Stimulated activated CD8-positive, alpha-beta memory T cell treated with anti-CD3 and anti-CD28 coated beads, Interleukin-15, amount 100 ng/mL, for 1 hour (primary cell): ENCODE data around the gene PSMD5.

Source experiments
- DNase-seq: peaks from one replicate; pipeline ENCODE4 v3.0.0-alpha.2; 2020; ENCODE audit warnings: low read depth

PSMD5 gene

DNA sequence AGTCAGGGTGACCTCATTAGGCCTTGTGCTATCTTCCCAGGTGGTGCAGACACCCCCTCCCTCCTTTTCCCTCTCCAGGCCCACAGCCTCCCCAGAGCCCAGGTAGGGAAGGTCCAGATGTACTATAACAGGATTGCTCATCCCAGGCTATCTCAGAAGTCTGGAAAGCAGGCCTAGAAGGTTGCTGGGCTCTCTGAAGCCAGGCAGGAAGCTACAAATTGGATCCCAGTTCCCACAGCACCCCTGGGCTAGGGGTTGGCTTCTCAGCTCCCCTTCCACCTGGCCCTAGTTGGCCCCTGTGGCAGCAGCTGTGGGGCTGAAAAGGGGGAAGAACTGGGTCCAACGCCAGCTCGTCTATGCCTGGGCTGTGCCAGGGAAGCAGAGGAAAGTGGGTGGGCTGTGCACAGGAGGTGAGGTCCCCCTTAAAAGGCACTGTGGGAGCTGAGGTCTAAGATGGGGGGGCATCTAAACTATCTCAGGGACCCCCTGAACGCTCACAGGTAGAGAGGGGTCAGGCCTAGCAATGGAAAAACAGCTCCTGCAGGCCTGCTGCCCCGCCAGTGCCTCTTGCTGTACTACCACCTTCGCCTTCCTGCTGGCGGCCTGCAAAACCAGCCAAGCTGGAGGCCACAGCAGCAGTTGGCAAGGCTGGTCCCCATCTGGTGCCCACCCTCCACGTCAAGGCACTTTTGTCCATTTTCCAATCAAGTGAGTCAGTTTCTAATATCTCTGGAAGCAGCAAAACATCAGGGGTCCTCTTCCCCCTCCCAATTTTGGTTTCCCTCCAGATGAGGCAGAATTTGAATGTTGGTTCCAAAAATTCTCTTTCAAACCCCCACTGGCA is 13.3 kb upstream of the PSMD5 start:
- no peak for DNase-seq

DNA sequence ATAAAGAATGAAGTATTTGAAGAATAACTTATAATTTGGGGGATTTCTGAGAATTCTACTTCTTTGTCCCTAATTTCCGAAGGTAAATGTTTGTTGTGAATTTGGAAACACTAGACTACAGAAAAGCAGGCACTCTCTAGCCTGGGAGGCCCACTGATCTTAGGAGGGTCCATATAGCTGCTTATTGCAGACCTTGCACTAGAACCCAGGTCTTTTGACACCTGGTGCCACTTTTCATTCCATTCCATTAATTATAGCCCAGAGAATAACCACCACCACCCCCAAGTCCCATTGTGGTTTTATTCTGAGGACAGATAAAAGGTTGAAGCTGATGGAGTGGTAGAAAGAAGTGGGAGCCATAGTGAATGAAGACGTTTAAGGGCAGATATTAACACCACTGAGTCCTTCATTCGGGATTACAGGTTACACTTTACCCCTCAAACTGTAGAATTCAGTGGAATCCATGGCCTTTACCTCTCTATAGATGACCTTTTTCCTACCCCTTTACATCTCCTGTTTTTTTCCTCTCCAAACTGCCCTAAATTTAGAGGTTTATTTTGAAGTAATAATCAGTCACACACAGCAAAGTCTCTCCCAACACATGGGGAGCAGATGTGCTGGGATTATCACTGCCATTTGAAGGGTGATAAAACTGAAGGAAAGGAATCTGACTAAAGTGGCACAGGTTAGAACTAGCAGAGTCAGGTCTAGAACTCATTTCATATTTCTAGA is 12.0 kb upstream of the PSMD5 start:
- no peak for DNase-seq

DNA sequence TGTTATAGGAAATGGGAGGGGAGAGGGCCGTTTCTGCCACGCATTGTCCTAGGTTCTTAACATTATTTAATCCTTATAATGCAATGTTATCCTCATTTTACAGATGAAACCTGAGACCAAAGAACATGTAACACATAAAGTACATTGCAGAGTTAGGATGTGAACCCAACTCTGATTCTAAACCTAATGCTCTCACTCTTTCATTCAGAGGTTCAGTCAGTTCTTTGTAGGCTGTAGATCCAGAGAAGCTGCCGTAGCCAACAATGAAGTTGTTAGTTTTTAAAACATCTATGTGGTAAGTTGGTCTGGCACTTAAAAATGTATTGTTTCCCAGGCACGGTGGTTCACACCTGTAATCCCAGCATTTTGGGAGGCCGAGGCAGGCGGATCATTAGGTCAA is 10.5 kb upstream of the PSMD5 start:
- DNase-seq = no peak

DNA sequence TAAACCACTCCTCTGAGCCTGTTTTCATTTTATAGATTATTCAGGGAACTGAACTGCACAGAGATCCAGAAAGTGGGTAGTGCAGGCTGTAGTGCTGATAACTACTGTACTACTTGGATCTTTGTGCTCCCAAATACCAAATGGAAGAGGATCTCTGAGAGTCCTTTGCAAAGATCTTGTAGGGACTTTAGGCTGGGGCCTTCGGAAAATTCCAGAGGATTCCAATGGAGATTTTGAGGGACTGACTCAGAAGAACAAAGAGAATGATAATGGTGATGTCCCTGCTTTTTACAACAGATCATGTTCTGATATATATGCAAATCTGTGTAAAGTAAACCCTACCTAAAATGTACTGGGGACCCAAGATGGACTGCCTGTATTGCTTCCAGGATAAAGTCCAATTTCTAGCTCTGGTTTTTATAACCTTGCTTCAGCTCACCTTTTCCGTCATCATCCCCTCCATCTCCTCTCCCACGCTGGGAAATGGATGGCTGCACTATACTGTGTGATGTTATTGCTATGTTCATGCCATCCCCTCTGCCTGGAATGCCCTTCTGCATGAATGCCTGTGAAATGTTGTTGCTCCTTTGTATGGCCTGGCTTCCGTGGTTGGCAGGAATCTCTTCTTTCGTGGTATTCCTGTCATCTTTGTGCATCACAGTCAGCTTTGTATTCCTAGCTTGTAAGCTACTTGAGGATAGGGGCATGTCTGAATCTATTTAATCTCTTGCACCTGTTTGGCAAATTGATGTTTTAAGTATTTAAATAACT is 9.7 kb upstream of the PSMD5 start:
- no peak for DNase-seq

DNA sequence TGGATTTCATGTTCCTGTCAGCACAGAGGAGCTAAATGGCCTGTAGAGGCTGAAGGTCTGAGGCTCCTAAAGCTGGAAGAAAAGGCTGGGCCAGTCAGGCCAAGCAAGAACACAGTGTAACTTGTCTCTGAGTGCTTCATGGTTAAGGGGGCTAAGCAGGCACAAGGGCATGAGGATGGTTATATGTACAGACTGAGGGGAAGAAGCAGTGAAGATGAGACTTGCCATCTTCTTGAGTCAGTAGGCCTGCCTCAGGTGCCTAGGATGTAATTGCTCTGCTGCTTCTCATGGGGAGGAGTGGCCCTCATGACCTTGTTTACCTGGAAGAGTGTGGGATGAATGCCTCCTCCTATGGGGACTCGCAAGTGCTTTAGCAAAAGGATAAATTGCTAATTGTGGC is 8.7 kb upstream of the PSMD5 start:
- no peak for DNase-seq

DNA sequence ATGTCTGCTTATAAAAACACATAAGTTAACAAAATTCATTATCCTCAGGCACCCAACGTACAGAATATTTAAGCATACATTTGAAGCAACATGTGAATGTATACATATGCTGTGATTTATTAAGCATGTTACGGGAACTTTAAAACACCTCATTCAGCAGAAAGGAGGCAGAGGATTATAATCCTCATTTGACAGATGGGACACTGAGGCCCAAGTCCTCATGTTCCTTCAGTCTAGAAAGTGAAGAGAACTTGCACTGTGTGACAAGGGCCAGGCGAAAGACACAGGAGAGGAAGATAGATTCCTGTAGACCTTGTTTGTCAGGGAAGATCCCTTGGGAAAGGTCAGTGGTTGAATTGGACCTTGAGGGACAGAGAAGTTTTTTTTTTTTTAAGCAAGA is 7.6 kb upstream of the PSMD5 start:
- DNase-seq = no peak

DNA sequence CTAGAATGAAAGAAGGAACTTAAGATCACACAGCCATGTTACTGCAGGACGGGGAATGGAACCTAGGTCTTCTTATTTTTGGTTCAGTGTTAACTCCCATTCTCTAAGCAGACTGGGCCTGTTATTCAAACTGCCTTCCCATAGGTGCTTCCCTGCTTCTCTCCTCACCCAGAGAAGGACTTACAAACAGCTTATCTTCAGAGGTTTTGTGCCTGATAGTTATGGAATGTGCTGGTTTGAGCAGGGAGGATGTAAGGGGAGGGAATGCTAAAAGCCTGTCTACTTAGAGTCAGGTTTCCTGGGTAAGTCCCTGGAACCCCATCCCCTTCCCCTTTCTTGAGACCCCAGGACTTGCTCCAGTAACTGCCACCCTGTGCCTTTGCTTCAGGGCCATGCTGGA is 4.2 kb upstream of the PSMD5 start:
- no peak for DNase-seq

DNA sequence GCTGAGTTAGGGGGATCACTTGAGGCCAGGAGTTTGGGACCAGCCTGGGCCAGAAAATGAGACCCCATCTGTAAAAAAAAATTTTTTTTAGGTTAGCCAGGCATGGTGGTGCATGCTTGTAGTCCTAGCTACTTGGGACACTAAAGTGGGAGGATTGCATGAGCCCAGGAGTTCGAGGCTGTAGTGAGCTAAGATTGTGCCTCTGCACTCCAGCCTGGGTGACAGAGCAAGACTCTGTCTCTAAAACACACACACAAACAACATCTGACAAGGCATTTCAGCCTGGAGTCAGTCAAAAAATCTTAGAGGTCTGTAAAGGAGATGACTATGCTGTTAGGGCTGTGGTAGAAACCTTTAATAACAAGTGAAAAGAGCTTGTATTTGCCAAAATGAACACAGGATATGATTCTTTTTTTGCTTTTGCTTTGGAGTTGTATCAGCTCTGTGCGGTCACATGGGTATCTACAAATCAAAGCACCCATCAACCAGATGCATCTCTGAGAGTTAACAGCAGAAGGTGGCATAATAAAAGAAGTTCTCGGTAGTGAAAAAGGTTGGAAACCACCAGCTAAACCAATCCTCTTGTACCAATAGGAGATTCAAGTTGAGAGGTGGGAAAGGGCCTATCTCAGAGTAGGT is 3.6 kb upstream of the PSMD5 start:
- DNase-seq = no peak

DNA sequence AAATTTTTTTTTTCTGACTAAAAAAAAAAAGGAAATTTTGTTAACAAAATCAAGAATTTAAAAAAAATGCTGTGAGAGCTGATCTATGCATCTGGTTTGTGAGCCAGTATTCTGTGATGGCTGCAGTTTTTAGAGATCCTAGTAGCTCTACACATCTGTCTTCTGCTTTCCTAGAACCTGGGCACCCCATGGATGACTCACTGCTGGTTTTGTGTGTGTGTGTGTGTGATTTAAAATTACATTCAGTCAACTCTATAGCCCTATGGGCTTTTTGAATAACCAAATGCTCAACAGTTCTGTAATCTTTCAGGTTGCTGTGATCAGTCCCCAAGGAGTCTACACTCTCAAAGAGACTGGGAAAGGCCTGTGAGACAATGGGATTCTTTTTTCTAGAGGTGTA is 2.5 kb upstream of the PSMD5 start:
- DNase-seq = no peak

DNA sequence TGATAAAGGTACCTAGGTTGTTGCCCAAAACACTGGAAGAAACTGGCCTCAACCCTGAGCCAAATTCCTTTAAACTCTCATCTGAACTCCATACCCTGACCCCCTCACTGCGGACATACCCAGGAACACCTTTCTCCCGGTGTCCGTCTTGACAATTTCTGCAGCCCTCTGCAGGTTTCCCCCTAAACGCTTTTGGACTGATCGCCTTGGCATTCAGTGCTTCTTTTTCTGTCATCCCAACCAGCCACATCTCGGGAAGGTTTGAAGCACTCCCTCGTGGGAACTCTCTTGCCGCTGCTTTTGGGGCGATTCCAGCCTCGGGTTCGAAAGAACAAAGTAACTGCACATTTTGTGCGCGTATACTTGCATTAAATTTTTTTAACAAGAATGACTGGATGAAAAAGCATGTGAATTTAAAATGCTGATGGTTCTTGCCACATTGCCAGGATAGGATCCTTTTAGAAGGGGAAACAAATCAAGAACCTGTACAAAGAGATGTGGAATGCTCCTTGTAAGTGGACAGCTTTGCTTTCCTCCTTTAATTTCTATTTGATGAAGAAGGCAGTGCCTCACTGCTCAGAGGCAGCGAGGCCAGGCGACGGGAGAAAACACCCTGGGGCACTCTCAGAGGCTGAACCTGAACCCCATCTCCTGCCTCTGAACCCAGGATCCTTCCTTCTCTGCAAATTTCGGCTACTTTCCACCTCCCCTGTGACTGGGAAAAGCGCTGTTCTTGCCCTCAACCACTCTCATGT is 615 bp downstream of the PSMD5 start:
- DNase-seq = no peak

DNA sequence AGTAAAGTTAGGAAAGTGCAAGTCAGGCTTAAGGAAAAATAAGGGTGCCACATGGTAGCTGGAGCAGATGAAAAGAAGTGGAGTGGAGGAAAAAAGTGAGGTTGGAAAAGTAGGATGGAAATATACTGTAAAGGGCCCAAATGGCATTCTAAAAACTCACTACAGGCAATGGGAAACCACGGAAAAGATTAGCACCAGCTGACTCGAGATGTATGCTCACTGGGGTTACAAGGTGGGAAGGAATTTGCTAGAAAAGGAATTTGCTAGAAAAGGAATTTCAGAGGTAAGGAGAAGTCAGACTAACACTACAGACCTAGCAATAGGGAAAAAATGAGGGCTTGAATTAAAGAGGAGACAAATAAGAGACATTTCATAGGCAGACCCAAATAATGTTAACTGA is 3.6 kb downstream of the PSMD5 start:
- DNase-seq = no peak

DNA sequence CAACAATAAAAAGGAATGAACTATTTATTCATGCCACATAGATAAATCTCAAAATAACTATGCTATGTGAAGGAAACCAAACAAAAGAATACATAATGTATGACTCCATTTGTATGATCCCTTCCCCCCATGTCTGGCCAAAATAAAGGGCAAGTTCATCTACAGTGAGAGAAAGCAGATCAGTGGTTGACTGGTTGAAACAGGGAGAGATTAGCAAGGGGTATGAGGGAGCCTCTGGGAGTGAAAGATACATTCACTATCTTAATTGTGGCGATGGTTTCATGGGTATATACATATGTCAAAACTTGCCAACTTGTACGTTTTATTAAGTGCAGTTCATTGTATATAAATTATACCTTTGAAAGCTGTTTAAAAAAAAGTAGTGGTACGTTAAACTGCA is 4.8 kb downstream of the PSMD5 start:
- DNase-seq = no peak

DNA sequence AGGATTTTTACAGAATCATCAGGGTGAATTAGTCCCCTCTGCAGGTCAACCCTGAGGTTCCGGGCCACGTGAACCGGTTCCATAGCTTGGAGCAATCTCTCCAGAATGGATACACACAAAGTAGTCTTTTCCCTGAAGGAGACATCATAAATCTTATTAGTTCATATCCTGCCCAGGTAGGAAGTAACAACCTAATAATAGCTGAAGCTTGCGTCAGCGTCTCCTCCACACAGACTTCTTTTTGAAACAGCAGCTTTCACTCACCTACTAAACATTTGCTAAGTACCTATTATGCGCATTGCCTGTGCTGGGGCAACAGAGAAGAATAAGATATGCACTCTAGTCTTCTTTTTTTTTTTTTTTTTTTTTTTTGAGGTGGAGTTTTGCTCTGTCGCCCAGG is 9.4 kb downstream of the PSMD5 start:
- no peak for DNase-seq

DNA sequence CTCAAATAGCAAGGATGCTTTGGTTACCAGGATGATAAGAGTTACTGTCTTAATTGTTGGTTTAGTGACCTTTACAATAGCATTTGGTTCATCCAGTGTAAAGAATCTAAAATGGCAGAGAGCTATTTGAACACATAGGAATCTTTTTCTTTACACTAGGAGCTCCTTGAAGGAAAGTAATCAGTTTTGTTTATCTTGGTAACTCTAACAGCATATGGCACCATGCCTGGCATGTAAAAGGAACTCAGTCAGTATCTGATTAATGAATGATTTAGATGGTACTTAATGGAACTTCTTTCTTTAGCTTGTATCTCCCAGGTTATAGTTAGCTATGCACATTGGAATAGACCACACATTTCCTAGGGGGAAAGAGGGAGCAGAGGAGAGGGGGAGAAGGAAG is 9.9 kb downstream of the PSMD5 start:
- no peak for DNase-seq

DNA sequence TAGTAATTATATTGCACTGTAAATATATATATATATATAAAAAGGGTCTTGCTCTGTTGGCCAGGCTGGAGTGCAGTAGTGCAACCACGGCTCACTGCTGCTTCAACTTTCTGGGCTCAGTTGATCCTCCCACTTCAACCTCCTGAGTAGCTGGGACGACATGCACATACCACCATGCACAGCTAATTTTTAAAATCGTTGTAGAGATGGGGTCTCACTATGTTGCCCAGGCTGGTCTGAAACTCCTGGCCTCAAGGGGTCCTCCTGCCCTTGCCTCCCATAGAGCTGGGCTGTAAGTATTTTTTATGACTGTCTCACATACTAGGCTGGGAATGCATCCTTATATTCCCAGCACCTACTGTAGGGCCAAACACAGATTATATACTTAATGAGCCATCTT is 11.9 kb downstream of the PSMD5 start:
- DNase-seq = no peak

DNA sequence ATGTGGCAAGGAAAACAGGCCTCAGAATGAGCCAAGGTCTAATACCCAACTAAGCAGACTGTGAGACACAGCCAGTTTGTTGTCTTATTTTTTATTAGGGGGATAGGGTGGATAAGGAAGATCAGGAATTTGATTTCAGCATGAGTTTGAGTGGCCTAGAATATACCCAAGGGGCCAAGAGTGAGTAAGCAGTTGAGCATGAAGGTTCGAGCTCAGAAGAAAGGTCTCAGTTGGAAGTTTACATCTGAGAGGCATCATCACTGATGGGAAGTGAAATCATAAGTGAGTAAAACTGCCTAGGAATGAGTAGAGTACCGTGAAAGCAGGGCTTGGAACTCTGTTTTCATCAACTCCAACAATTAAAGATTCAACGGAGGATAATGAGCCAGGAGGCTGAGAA is 12.6 kb downstream of the PSMD5 start:
- no peak for DNase-seq

DNA sequence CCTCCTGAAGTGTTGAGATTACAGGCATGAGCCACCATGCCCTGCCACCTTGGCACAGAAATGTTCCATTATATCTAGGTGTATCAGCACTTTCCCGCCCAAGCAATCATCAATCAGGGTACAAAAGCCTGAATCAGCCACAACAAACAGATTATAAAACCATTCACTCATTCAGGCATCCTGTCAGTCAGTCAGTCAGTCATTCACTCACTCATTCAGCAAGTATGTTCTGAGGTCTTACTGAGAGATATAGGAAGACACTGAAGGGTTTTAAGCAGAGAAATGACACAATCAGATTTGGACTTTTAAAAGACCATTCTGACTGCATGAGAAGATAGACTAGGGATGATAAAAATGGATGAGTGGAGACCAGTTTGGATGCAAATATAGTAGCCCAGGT is 13.1 kb downstream of the PSMD5 start:
- no peak for DNase-seq

DNA sequence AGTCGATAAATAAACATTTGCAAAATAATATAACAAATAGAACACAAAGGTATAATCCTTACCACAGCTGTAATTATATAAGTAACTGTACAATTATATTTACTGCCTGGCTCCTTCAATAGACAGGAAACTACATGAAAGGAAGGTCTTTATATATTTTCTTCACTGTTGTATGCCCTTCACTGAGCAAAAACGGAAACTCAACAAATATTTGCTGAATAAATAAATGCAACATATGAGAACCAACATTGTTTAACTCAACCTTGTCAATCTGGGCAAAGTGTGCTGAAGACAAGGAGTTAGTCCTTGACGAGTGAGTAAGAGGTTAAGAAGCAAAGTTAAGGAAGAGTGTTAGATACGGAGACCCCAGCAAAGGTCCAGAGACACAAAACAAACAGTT is 22.6 kb downstream of the PSMD5 start:
- no peak for DNase-seq

DNA sequence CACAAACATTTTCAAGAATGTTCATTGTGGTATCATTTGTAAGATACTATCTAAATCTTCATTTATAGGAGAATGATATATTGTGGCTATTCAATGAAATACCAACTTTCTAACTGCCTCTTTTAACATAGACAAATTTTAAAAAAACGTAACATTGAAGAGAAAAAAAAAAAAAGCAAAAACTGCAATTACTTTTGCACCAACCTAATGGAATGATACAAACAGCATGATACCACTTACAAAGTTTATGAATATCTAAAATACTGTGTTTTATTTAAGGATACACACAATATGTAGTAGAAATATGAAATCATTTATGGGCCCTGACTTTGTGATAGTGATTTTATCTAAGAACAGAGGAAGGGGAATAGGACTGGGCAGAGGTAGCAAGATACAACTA is 24.1 kb downstream of the PSMD5 start:
- no peak for DNase-seq

DNA sequence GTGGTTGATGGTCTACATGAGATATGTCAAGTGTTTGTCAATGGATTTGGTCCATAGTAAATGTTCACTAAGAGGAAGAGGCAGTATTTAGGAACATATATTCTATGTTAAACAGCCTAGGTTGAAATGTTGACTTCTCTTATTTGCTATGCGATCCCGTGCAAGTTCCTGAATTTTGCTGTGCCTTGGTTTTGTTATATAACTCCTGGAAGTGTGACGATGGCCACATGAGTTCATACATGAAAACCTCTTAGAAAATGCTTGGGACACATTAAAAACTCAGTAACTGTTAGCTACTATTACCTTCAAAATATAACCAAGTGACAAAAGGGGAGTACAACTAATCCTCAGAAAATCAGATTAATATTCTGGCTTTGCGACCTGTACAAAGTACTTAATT is 27.6 kb downstream of the PSMD5 start:
- DNase-seq = no peak

DNA sequence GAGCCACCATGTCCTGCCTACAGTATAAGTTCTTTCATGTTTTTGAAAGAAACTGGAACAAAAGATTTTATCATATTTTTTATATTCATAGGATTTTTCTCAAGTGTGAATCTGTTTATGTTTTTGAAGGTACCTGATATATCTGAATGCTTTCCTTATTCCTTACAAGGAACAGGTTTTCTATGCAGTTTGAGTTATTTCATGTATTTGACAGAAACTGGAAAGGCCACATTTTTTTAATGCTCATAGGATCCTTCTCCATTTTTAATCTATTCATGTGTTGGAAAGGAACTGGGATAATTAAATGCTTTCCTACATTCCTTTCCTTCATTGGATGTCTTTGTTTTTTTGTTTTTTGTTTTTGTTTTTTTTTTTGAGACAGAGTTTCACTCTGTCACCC is 33.8 kb downstream of the PSMD5 start:
- DNase-seq = no peak
